ENCODE results near the gene UCK2. TPM values are rescaled to one million over a fixed set of nuclear protein-coding genes. Genes with fewer than 3 reads are reported as not detected.

Gene UCK2
- total and polyA plus RNA-seq, 10 of the 15 experiments (the other 5 are each of a cell fraction or from before 2014, with no cell fraction given): 55.3 to 106 (median 84.9) TPM

DNA sequence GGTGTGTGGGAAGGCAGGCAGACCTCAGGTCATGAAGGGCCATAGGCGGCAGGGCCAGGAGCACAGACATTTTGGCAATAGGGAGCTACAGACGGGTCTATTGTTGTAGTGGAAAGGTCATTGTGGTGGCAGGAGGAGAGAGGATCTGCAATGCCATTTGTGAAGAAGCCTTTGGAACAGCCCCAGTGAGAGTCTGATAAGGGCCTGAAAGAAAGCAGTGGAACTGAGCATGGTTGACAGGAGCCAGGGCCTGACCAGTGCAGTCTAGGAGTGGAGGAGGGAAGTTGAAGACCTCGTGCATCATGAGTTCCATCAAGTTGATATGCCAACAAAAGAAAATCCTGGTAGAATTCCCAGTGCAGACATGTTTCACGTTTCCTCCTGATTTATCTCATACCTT lies 65.5 kb downstream of the UCK2 start:
- Histone ChIP-seq H3K27ac (ENCODE audit: control insufficient read depth, insufficient read depth) (no peak overlapping the region), H3K27me3 (replicated peaks in 1 of 2; ENCODE audit: control insufficient read depth in 2 of 2, insufficient read depth in 2 of 2, low read length in 1 of 2) (no peaks in the 10 kb centered on the region), H3K4me1 (ENCODE audit: control insufficient read depth, insufficient read depth, low read length) (no peaks in the 10 kb centered on the region), H3K36me3 (ENCODE audit: control insufficient read depth in 2 of 2, insufficient read depth in 2 of 2, low read length in 1 of 2) (peaks cover 21 to 30% of the 10 kb centered on the region in 2 experiments), H3K9me3 (replicated peaks; ENCODE audit: control insufficient read depth, insufficient read depth, low read length) (no peaks in the 10 kb centered on the region), H3K4me2 (ENCODE audit: control insufficient read depth, insufficient read depth) (no peak overlapping the region), H4K20me1 (ENCODE audit: control insufficient read depth, insufficient read depth) (no peaks in the 10 kb centered on the region), H3K9ac (ENCODE audit: control insufficient read depth, insufficient read depth, low read length) (no peak overlapping the region), H3K4me3 (no peak overlapping the region), H3K79me2 (ENCODE audit: control insufficient read depth, insufficient read depth, low read length) (peaks cover 16% of the 10 kb centered on the region), H2AFZ (ENCODE audit: control insufficient read depth, low read depth, low read length) (no peak overlapping the region)
- intact Hi-C loops (cut with micrococcal nuclease; ENCODE audit: unreplicated experiment): no loop called here
- DNase-seq (ENCODE audit: low read depth, low spot score): no peak
- RAD21 ChIA-PET (ENCODE audit: unreplicated experiment): interaction anchor here (0.8 to 1.0 kb wide), 2 partner anchors 63 to 69 kb away, joined by 3 to 4 read pairs; no protein-coding TSS in a partner anchor
- in situ Hi-C loops (cut with MboI): no loop called here
- SMC1A ChIA-PET (ENCODE audit: uncharacterized antibody, unreplicated experiment): interaction anchor here (0.7 to 3.3 kb wide), 3 partner anchors 9 to 333 kb away, joined by 3 to 12 read pairs (median 3); no protein-coding TSS in a partner anchor
- 87% methylated on average over 4 of the region's 4 CpGs for WGBS (ENCODE audit: insufficient coverage, insufficient replicate concordance, low lambda C conversion rate, missing lambda C conversion rate)
- POLR2A ChIA-PET: interaction anchor here (0.5 to 0.7 kb wide), 2 partner anchors 9 to 33 kb away, joined by 3 read pairs; no protein-coding TSS in a partner anchor
- no TSS peak for BruUV-seq (replicated peaks)
- FAIRE-seq: no peak
- no peak for ATAC-seq
- CTCF ChIA-PET: interaction anchor here (0.9 to 1.6 kb wide), 3 partner anchors 10 to 22 kb away, joined by 3 to 7 read pairs (median 3); no protein-coding TSS in a partner anchor
- TF ChIP-seq SKIL (IDR thresholded peaks at IDR 0.05; ENCODE audit: low read depth, poor library complexity, severe bottlenecking) (no peak), IRF5 (IDR thresholded peaks at IDR 0.05; ENCODE audit: borderline replicate concordance) (no peak), FOXM1 (IDR thresholded peaks at IDR 0.05; ENCODE audit: low read depth, low read length) (no peak), NFXL1 (IDR thresholded peaks at IDR 0.05; ENCODE audit: borderline replicate concordance) (no peak), DPF2 (IDR thresholded peaks at IDR 0.05) (no peak), FOS (IDR thresholded peaks at IDR 0.05; ENCODE audit: borderline replicate concordance, extremely low read depth, insufficient read length) (no peak), POLR2AphosphoS2 (IDR thresholded peaks at IDR 0.05; ENCODE audit: low read depth, low read length) (no peak)
